Measurements from ENCODE around the gene TAL1. TPM values are rescaled to one million over a fixed set of nuclear protein-coding genes. Genes with fewer than 3 reads are reported as not detected.

The TAL1 gene
- total and polyA plus RNA-seq, 2 donors (not counting 3 experiments of a cell fraction or from before 2014, with no cell fraction given), result 36.7 to 52.4 TPM

DNA sequence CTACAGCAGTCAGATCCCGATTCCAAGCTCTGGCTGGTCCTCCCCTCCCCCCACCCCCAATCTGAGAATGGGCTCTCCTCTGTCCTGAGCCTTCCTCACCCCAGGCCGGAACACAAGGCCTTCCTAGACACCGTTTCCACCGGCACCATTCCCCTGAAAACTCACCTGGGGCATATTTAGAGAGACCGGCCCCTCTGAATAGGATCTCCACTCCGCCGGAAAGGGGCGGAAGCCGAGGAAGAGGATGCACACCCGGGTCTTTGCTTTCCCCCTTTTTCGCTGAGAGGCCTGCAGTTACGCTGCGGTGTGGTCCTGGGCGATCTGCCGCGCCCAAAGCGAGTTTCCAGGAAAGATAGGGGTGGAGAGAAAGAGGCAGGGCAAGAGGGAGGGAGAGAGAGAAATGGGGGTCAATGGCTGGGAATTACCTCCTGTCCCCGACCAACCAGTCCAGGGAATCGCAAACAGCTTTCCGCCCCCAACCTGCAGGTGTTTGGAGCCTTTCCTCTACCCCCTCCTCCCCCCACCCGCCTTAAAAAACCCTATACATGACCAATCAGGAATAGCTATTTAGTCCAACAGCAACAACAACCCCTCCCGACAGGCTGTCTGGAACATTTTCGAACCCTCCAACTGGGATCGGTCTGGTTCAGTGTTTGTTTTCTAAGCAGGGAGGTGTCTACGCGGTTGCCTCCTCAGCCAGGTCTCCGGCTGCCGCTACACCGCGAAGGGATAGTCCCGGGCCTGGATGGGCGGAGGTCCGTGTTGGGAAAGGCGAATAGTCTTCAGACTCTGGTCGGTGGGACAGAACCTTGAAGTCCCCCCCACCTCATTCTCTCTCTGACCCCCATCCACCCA lies 2.8 kb downstream of the TAL1 start:
- H3K9ac ChIP-seq (replicated peaks; ENCODE audit: extremely low read depth, insufficient read depth, low read length), result peak overlapping the region; percentile 94
- ChIA-PET CTCF (interaction anchor here (1.3 to 7.0 kb wide), 5 partner anchors 17 to 208 kb away, joined by 4 to 76 read pairs (median 44); partner anchors contain the start of gene FOXD2), POLR2A (interaction anchor here (0.6 to 3.0 kb wide), 7 partner anchors 9 to 142 kb away, joined by 4 to 25 read pairs (median 5); partner anchors contain the start of gene CMPK1)
- peak overlapping the region; percentile 97 for H3K4me2 ChIP-seq (ENCODE audit: insufficient read depth, low read length)
- no peaks in the 10 kb centered on the region for H3K9me1 ChIP-seq (replicated peaks; ENCODE audit: control insufficient read depth, extremely low read depth, insufficient read depth, low read length)
- H4K20me1 ChIP-seq (replicated peaks; ENCODE audit: control insufficient read depth, extremely low read depth, insufficient read depth, low read length), result no peaks in the 10 kb centered on the region
- TF ChIP-seq POLR2AphosphoS5 (IDR thresholded peaks at IDR 0.05; ENCODE audit: insufficient read depth, low read depth, low read length) (peak; percentile 8), POLR2A (IDR thresholded peaks at IDR 0.05; ENCODE audit: low read depth, low read length) (peak; percentile 23), EZH2 (IDR thresholded peaks at IDR 0.05; ENCODE audit: borderline replicate concordance, low read depth, low read length, severe bottlenecking) (no peak)
- peak; percentile 87 for FAIRE-seq
- no peaks in the 10 kb centered on the region for H3K9me3 ChIP-seq (replicated peaks; ENCODE audit: control insufficient read depth, insufficient read depth, low read length)
- TSS peak; percentile 22 for BruUV-seq (replicated peaks)
- peaks cover 46% of the 10 kb centered on the region for H3K4me1 ChIP-seq (ENCODE audit: control insufficient read depth, extremely low read depth, insufficient read depth, low read length)
- dilution Hi-C loops (cut with MboI; ENCODE audit: extremely low pct_ligation_motif_present, low sequenced_read_pairs), result no loop called here
- intact Hi-C loops (cut with micrococcal nuclease), result loop anchor here (1.0 to 2.0 kb wide), 3 partner anchors 17 to 85 kb away; partner anchors contain the start of gene STIL
- no peaks in the 10 kb centered on the region for H3K27me3 ChIP-seq (ENCODE audit: control insufficient read depth in 2 of 2, insufficient read depth in 2 of 2, low read length in 2 of 2)
- H3K4me3 ChIP-seq (replicated peaks in 1 of 3; ENCODE audit: insufficient read depth in 1 of 3, low read depth in 1 of 3, low read length in 3 of 3), result peak overlapping the region; percentile 62 to 94 (median 93)
- H2AFZ ChIP-seq (ENCODE audit: low read depth, low read length), result peak overlapping the region; percentile 49
- H3K79me2 ChIP-seq (ENCODE audit: control insufficient read depth, insufficient read depth, low read length), result peaks cover 68% of the 10 kb centered on the region
- peaks cover 0 to 2% of the 10 kb centered on the region in 2 experiments for H3K36me3 ChIP-seq (ENCODE audit: control insufficient read depth in 2 of 2, extremely low read depth in 1 of 2, insufficient read depth in 2 of 2, low read length in 2 of 2)
- DNase-seq (ENCODE audit: low read depth, low spot score), result peak; percentile 73
- peak overlapping the region; percentile 82 for H3K27ac ChIP-seq (ENCODE audit: insufficient read depth, low read depth, low read length)

DNA sequence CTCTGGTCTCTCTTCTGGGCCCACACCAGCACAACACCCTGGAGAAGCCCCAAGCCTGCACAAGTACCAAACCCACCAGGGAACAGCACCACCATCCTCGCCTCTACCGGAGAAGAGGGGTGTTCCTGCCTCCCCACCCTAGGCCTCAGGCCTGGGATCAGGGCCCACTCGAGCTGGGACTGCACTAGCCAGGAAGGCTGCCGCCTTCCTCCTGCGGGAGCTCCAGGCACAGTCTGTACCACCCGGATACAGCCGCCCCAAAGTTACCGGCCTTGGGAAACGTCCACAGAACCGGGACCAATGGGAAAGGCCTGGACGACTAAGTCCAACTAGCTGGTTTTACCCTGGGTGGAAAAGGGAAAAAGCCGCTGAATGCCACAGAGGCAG lies 3.4 kb downstream of the TAL1 start:
- Histone ChIP-seq H3K9me1 (replicated peaks; ENCODE audit: control insufficient read depth, extremely low read depth, insufficient read depth, low read length) (no peaks in the 10 kb centered on the region), H3K9me3 (replicated peaks; ENCODE audit: control insufficient read depth, insufficient read depth, low read length) (no peaks in the 10 kb centered on the region), H3K4me3 (replicated peaks in 1 of 3; ENCODE audit: insufficient read depth in 1 of 3, low read depth in 1 of 3, low read length in 3 of 3) (peak overlapping the region; percentile 62 to 94 (median 93)), H3K9ac (replicated peaks; ENCODE audit: extremely low read depth, insufficient read depth, low read length) (peak overlapping the region; percentile 94), H2AFZ (ENCODE audit: low read depth, low read length) (peak overlapping the region; percentile 49), H3K79me2 (ENCODE audit: control insufficient read depth, insufficient read depth, low read length) (peaks cover 72% of the 10 kb centered on the region), H4K20me1 (replicated peaks; ENCODE audit: control insufficient read depth, extremely low read depth, insufficient read depth, low read length) (no peaks in the 10 kb centered on the region), H3K4me1 (ENCODE audit: control insufficient read depth, extremely low read depth, insufficient read depth, low read length) (peaks cover 45% of the 10 kb centered on the region), H3K4me2 (ENCODE audit: insufficient read depth, low read length) (peak overlapping the region; percentile 97), H3K27me3 (ENCODE audit: control insufficient read depth in 2 of 2, insufficient read depth in 2 of 2, low read length in 2 of 2) (no peaks in the 10 kb centered on the region), H3K27ac (ENCODE audit: insufficient read depth, low read depth, low read length) (peak overlapping the region; percentile 82), H3K36me3 (ENCODE audit: control insufficient read depth in 2 of 2, extremely low read depth in 1 of 2, insufficient read depth in 2 of 2, low read length in 2 of 2) (peaks cover 0 to 5% of the 10 kb centered on the region in 2 experiments)
- peak; percentile 58 for DNase-seq (ENCODE audit: low read depth, low spot score)
- no peak for FAIRE-seq
- POLR2A ChIA-PET, result interaction anchor here (0.7 to 3.0 kb wide), 6 partner anchors 9 to 105 kb away, joined by 4 to 25 read pairs (median 5); partner anchors contain the start of gene CMPK1
- CTCF ChIA-PET, result interaction anchor here (0.6 to 7.0 kb wide), 6 partner anchors 17 to 209 kb away, joined by 3 to 76 read pairs (median 39); partner anchors contain the start of gene FOXD2
- intact Hi-C loops (cut with micrococcal nuclease) (loop anchor here (1.0 to 2.0 kb wide), 3 partner anchors 16 to 86 kb away; partner anchors contain the start of gene STIL), dilution Hi-C loops (cut with MboI; ENCODE audit: extremely low pct_ligation_motif_present, low sequenced_read_pairs) (no loop called here)
- no TSS peak for BruUV-seq (replicated peaks)
- TF ChIP-seq, protein P1, sequence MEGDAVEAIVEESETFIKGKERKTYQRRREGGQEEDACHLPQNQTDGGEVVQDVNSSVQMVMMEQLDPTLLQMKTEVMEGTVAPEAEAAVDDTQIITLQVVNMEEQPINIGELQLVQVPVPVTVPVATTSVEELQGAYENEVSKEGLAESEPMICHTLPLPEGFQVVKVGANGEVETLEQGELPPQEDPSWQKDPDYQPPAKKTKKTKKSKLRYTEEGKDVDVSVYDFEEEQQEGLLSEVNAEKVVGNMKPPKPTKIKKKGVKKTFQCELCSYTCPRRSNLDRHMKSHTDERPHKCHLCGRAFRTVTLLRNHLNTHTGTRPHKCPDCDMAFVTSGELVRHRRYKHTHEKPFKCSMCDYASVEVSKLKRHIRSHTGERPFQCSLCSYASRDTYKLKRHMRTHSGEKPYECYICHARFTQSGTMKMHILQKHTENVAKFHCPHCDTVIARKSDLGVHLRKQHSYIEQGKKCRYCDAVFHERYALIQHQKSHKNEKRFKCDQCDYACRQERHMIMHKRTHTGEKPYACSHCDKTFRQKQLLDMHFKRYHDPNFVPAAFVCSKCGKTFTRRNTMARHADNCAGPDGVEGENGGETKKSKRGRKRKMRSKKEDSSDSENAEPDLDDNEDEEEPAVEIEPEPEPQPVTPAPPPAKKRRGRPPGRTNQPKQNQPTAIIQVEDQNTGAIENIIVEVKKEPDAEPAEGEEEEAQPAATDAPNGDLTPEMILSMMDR (IDR thresholded peaks at IDR 0.05; ENCODE audit: extremely low read depth in 1 of 2, insufficient read depth in 1 of 2, low read depth in 1 of 2, low read length in 2 of 2), result no peak
- peak; percentile 15 for TF ChIP-seq POLR2A (IDR thresholded peaks at IDR 0.05; ENCODE audit: low read depth, low read length)
